MV-4-11 (cell line): ENCODE data around the gene METRNL.

ENCODE experiments used
- DNase-seq: peaks from one replicate; lab custom pipeline; 2025; lab: John Stamatoyannopoulos, UW

Gene METRNL

DNA sequence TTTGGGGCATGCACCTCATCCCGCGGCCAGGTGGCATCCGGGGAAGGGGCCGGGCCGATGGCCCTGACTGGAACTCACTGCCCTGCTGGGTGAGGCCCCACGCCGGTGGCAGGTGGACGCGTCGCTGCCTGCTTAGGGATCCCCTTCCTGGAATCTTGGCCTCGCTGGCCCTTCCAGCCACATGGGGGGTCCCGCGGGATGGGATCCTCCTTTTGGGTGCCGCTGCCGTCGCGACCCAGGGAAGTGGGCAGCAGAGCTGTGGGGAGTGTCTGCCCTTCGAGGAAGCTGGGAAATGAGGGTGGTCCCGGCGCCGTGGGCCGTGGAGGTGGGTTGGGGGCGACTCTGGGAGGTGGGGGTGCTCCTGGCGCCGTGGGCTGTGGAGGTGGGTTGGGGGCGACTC is 12.8 kb downstream of the METRNL start:
- no peak for DNase-seq

DNA sequence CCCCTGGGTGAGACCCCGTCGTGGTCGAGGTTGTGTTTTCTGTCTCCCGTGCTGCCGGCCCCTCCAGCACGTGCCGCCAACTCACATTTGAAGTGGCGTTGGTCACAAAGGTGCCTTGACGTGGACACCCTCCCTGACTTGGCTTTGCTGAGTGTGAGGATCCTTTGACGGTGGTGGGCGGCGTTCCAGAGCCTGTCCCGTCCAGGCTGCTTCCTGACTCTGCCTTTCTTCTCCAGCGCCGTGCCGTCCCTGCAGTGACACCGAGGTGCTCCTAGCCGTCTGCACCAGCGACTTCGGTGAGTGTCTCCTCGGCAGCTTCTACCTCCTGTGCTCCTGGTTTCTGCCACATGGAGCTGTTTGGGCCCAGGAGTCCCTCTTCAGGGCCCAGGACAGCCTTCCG is 13.5 kb downstream of the METRNL start:
- no peak for DNase-seq

DNA sequence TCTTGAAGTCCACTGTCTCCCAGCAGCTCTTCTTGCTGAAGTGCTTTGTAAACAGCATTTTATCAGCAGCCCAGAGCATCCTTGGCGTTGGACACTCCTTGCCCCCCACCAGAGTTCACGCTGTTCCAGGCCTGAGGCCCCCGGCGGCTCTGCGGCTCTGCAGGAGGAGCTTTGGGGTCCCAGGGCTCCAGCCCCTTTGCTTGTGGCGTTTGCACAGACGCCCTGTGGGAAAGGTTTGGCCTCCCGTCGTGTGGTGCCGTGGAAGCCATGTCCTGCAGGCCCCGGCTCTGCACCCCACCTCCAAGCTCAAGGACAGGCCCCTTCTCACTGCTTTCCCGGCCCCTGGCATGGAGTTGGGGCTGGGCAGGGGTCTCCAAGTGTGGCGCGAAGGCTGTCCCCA is 14.1 kb downstream of the METRNL start:
- no peak for DNase-seq

- no peak for DNase-seq
These were observed 14.9 kb downstream of the METRNL start for GRCh38 chr17:83094291-83094690.

DNA sequence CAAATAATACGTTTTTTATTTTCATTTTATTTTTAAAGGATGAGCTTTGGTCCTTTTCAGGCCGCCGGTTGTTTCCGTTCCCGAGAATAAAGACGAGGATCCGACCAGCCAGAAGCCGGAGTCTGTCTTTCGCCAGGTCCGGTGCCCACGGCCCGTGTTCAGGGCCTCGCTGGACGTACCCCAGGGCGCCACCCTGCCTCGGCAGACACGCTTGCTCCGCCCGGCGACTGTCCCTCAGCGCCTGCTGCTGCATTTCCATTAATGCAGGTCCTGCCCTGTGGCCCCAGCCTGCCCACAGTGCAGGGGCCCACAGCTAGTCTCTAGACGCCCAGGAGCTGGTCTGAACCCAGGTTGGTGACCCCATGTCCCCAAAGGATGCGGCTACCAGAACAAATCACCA is 15.6 kb downstream of the METRNL start:
- DNase-seq = no peak

DNA sequence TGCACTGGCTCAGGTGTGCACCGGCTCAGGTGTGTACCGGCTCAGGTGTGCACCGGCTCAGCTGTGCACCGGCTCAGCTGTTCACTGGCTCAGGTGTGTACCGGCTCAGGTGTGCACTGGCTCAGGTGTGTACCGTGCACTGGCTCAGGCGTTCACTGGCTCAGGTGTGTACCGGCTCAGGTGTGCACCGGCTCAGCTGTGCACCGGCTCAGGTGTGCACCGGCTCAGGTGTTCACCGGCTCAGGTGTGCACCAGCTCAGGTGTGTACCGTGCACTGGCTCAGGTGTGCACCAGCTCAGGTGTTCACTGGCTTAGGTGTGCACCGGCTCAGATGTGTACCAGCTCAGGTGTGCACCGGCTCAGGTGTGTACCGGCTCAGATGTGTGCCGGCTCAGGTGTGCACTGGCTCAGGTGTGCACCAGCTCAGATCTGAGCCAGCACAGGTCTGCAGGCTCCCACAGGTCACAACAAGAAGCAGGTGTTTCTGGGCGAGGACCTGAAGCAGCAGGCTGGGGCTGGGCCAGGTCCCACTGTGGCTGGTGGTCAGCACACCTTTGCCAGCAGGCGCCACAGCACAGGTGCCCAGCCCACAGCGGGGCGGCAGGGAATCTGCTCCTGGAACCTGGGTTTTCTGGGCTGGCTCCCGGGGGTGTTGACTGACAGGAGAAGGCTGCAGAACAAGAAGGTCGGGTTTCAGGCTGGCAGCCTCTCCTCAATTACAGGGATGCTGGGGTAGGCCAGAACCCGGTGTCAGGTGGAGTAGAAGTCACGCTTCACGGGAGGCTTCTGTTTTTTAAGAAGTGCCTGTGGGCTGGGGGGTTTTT is 17.2 kb downstream of the METRNL start:
- no peak for DNase-seq

GRCh38 chr17:83097831-83098230 is 18.4 kb downstream of the METRNL start:
- DNase-seq = no peak

DNA sequence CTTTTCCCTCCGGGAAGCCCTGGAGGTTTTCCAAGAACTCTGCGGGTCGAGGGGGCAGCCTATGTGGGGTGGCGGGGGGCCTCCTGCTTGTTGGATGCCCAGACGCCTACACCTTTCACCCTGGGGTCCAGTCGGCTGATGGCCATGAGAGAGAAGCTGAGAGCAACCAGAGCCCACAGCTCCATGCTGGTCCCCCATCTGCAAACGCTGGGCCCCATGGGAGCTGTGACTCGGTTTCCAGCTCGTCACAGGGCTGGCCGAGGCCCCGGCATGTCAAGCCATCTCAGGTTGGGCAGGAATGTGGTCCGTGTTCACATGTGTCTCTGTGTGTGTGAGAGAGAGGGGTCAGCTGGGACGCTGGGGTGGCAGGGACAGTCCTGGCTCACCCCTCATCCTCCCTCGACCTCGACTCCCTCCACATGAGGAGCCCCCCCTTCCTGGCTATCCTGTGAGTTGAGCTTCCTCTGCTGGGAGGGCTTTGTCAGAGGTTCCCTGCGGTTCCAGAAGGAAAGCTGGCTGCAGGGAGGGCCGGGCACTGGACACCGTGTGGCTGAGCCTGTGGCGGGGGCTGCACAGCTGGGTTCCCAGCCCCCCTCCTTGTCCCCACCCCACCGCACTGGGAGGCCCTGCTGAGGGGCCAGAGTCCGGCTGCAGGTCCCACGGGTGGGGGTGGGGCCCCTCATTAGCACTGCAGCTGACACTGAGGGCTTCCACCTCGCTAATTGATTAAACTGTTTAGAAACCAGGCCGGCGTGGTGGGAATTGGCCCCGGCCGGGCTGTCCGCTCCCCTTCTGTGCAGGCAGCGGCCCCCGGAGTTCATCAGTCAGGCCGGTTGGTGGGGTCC is 19.1 kb downstream of the METRNL start:
- DNase-seq = no peak

DNA sequence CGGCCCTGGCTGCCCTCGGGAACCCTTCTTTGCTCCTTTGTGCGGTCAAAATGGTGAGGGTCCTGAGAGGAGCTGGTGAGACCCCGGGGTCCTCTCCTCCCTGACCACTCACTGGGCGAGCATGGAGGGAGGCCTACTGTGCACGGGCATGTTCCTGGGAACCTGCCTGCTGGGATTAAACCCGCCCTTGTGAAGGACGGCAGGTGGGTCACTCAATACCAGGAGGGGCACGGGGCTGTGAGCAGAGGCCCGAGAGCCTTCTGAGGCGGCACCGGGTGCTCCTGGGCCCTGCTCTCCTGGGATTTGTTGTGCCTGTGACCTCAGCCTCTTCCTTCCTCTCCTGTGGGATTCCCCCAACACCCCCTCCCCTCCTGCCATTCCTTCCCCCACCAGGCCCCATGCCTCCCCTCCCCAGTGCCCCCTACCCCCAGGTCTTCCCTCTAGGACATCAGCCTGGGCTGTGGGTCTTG is 19.7 kb downstream of the METRNL start:
- no peak for DNase-seq

DNA sequence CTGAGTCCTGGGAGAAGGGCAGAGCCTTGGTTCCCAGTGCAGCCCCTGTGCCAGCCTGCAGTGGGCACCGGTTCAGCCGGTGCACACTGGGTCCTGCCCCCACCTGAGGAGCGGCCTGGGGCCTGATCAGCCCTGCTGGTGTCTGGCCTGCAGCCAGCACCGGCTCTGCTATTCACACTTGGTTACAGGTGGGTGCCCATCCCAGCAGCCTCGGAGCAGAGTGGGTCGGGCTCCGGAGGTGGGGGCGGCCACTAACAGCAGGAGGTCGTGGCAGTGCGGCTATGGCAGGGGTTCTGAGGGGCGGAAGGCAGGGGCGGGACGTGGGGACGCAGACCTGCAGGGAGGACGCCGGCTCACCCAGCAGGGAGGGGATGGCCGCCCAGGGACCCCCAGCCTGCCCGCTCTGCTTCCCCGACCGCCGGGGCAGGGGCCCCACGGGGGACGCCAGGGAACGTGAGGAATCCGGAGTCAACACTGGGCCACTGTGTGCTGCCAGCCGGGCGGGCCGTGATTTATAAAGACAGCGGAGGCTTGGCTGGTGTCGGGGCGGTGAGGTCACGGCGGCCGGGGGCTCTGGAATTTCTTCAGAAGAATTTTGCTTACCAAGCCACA is 20.3 kb downstream of the METRNL start:
- no peak for DNase-seq

DNA sequence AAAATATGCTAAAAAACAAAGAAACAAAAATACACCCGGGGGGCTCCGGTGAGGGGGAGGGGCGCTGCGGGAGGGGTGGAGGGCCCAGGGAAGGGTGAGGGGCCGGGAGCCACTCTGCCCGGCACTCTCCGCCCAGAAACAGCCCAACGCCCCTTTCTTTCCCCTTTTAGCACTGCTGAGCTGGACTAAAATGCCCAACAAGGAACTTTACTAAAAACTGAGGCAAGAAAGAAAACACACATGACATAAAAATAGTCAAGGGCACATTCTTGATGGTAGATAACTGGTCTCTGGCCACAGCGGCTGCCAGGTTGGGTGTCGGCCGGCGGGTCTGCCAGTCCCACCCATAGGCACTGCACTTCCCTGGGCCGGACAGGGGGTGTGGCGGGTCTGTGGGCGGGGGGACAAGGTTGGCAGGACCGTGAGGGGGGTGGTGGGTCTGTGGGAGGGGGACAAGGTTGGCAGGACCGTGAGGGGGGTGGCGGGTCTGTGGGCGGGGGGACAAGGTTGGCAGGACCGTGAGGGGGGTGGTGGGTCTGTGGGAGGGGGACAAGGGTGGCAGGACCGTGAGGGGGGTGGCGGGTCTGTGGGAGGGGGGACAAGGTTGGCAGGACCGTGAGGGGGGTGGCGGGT is 20.9 kb downstream of the METRNL start:
- DNase-seq = no peak

- DNase-seq = no peak
These were observed 21.5 kb downstream of the METRNL start for GRCh38 chr17:83100853-83101391.

GRCh38 chr17:83101805-83102480 is 22.5 kb downstream of the METRNL start:
- no peak for DNase-seq

DNA sequence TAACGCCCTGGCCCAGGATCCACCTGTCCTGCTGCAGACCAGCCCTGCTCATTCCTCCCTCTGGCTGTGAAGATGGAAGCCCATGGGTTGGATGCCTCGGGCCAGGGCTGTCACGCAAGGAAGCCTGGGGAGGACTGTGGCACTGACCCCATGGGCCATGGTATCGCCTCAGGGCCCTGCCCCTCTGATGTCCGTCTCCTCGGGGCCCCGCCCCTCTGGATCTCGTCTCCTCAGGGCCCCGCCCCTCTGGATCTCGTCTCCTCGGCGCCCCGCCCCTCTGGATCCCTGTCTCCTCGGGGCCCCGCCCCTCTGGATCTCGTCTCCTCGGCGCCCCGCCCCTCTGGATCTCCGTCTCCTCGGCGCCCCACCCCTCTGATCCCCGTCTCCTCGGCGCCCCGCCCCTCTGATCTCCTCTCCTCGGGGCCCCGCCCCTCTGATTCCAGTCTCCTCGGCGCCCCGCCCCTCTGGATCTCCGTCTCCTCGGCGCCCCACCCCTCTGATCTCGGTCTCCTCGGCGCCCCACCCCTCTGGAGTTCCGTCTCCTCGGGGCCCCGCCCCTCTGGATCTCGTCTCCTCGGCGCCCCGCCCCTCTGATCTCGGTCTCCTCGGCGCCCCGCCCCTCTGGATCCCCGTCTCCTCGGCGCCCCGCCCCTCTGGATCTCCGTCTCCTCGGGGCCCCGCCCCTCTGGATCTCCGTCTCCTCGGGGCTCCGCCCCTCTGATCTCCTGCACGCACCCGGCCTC is 24.0 kb downstream of the METRNL start:
- DNase-seq = no peak

DNA sequence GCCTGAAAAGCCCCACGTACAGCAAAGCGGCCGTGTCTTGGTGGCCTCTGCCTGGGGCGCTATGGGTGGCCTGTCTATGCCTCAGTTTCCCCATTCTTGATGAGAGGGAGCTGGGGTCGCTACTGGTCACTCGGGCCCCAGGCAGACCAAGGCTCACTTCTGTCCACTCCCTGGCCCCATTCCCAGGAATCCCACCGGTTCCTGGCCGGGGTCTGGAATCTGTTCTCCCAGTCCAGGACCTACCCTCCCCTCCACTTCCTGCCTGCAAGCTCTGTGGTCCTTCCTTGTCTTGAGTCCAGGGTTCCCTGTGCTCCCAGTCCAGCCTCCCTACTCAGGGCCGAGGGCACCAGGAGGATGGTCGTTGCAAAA is 24.5 kb downstream of the METRNL start:
- DNase-seq = no peak

DNA sequence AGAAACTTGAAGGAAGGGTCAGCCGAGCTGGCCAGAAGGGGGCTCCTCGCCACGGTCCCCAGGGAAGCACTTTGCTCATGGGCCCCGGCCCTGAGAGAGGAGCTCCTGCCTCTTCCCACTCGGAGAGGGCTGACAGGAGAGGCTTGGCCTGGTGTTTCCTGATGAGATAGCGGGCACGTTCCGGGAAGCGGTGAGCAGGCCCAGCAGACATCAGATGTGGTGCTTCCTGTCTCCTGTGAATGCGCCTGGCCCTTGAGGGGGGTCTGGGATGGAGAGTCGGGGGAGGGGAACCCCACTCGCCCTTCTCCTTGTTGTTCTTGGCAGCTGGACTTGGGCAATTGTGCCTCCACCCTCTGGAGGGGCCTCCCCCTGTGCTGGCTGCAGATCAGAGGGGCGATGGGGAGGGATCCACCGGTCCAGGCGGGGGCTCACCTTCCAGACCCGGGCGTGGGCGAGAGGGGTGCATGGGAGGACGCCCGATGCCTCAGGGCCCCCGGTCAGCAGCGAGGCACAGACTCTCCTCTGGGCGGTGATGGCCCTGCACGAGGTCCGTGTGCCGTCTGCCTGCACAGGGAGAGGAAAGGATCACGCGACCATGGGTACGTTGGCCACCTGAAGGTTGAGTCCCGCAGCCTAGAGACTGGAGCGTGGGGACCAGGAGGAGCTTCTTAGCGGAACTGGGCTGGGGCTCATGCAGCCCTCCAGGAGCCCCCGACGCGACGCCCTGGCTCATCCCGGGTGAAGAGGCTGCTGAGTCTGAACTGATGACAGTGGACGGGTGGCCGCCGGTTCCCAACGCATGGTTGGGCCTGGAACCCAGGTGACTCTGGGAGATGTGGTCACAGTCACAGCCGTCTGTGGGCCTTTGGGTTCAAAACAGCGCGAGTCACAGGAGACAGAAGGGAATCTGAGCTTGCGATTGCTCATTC is 25.4 kb downstream of the METRNL start:
- DNase-seq = no peak

DNA sequence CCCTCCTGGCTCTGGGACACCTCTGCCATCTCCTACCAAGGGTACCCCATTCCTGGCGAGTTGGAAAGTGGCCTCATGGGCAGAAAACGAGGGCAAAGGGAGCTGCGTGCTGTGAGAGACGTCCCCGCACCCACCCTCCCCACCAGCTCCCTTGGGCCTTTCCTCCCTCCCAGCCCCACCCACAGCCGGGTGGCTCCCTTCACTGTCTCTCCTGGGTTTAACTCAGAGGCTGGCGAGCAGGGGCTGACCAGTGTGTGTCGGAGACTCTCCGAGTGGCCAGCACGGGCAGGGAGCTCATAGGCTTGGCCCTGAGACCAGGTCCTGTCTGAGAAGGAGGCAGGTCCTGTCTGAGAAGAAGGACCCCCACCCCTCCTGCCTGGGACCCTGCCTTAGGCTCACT is 26.1 kb downstream of the METRNL start:
- DNase-seq = no peak

- no peak for DNase-seq
These were observed 26.7 kb downstream of the METRNL start for GRCh38 chr17:83106056-83106588.

- no peak for DNase-seq
These were observed 27.7 kb downstream of the METRNL start for GRCh38 chr17:83106913-83107655.
